Sigmoid colon (tissue), 4 donors: ENCODE results near the gene CTNNBL1.

Experiments
- CTCF ChIP-seq, 4 experiments: fragments of 450-650 bp in 3 of 4; fragments of 200-600 bp in 1 of 4; IDR thresholded peaks; one replicate each; pipeline ENCODE4 v1.5.1; 2016 to 2019; ENCODE audit warnings: antibody characterized with exemption in 4 of 4, mild to moderate bottlenecking in 3 of 4, moderate library complexity in 2 of 4
- EP300 ChIP-seq, 4 donors: sonication (generic); formaldehyde crosslinking; IDR thresholded peaks; one replicate each; pipeline ENCODE4 v1.6.1; 2017; ENCODE audit warnings: antibody characterized with exemption in 4 of 4

DNA sequence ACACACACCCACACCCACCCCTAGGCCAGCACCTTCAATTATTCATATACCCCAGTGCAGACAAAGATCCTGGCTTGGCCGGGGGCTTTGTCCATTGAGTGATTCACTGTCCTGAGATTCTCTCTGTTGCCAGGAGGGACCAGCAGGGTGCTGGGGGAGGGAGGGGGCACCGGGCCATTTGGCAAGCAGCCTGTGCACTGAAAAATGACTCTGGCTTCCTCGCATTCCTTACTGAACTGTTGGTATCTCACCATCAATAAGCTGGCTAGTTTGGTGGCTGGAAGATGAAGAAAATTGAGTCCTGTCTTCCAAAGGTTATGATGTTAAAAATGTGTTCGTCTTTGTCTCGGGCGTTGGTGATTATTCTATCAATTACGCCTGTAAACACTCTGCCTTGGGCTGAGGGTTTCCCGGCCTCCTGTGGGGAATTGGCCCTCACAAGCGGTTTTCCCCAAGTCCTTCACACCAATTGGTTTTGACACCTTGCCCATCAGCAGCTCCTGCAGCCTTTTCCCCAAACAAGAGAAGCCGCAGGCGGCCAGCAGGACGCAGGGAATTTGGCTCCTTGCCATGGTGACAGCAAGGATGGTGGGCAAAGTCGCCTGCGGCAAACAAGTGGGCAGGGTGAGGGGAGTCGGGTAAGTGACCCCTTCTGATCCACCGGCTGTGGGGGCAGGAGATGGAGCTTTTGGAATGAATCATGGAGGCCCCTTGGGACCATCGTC, 214.0 kb downstream of the CTNNBL1 start:
- TF ChIP-seq EP300 (IDR thresholded peaks at IDR 0.05) (no peak), CTCF (IDR thresholded peaks at IDR 0.05) (no peak)
